Mesenchymal stem cell (in vitro differentiated cells and primary cell): ENCODE results near the gene NXPH4.

Experiments
- small RNA-seq: library from polyadenylated mRNA; stranded (forward); fragments of <200 nt; extraction: miRNeasy Mini kit (QIAGEN cat#:217004); gene quantifications from one replicate; pipeline ENCODE3, GENCODE V24; 2013; ENCODE audit warnings: low read depth

Gene NXPH4

Small RNA genes lying within 50 kb of the gene (small RNA-seq; reads per million reads assigned to genes)
- 22.4 reads per million, percentile 87 among the genes with 10 or more reads in this experiment for gene MIR1228
